GM10248 (cell line): ENCODE measurements around the gene CALHM3.
"Not testable (repeated sequence)": the region's sequence is repeated elsewhere in the genome, so short reads cannot be mapped to it uniquely, and the experiment has no call there.

Experiments used
- CTCF ChIA-PET: fragments of 300-600 bp; sonication (Branson Sonifier 250); formaldehyde crosslinking; extraction: SDS; loops from one replicate; lab custom pipeline; 2021; ENCODE audit warnings: antibody characterized with exemption; lab: Yijun Ruan, JAX
- POLR2A ChIA-PET: fragments of 350-650 bp; sonication (Branson Sonifier 250); formaldehyde crosslinking; extraction: SDS; loops from one replicate; lab custom pipeline; 2020; ENCODE audit warnings: antibody characterized with exemption; lab: Yijun Ruan, JAX
- DNase-seq: peaks from one replicate; pipeline ENCODE4 v3.0.0; 2012; ENCODE audit errors: extremely low spot score
- TF ChIP-seq, protein P1 (sequence below): IDR thresholded peaks from 2 replicates; pipeline ENCODE4 v1.5.1; 2012; ENCODE audit warnings: mild to moderate bottlenecking, low read depth; ENCODE audit errors: extremely low read depth, missing control alignments, control extremely low read depth

Gene CALHM3

DNA sequence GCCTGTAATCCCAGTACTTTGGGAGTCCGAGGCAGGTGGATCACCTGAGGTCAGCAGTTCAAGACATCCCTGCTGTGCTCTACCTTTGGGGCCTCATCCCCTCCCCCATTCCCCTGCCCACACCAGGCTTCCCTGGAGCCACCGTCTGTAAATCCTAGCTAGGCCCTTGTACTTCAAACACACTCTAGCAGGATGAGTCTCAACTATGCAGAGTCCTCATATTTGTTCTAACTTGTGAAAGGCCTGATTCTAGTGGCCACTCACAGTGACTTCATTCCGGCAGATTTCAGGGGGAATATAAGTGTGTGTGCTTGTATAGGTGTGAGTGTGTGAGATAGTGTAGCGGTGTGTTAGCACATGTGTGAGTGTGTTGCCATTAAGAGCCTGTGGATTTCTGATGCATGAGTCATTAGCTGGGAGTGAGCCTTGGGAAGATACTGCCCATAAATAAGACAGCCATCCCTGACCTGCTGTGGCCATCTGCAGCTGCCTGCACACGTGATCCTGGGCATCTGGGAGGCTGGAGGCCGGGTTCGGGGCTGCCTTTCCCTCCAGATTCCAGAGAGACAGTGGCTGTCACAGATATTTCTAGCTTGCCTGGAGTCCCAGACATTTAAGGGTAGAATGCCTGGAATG lies 12.8 kb upstream of the CALHM3 start:
- TF ChIP-seq, protein P1, sequence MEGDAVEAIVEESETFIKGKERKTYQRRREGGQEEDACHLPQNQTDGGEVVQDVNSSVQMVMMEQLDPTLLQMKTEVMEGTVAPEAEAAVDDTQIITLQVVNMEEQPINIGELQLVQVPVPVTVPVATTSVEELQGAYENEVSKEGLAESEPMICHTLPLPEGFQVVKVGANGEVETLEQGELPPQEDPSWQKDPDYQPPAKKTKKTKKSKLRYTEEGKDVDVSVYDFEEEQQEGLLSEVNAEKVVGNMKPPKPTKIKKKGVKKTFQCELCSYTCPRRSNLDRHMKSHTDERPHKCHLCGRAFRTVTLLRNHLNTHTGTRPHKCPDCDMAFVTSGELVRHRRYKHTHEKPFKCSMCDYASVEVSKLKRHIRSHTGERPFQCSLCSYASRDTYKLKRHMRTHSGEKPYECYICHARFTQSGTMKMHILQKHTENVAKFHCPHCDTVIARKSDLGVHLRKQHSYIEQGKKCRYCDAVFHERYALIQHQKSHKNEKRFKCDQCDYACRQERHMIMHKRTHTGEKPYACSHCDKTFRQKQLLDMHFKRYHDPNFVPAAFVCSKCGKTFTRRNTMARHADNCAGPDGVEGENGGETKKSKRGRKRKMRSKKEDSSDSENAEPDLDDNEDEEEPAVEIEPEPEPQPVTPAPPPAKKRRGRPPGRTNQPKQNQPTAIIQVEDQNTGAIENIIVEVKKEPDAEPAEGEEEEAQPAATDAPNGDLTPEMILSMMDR, result no peak
- ChIA-PET CTCF (interaction anchor here (0.8 to 7.9 kb wide), 14 partner anchors 7 to 574 kb away, joined by 3 to 69 read pairs (median 3); partner anchors contain the start of genes ATP5MK and CNNM2), POLR2A (no interaction called here)
- DNase-seq, result no peak

DNA sequence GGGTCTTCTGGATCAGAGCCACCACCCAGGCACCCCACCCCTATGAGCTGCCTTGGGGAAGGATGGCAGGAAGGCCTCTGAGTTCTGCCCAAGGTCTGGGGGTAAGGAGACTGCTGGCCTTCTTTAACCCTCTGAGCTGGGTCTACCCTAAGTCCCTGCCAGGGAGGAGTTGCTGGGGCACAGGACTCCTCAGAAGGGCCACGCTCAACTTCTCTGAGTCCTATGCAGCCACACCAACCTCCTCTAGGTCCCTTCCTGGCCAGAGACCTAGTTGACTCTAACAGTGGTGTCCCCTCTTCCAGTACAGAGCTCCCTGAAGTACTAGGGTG lies 11.9 kb upstream of the CALHM3 start:
- CTCF ChIA-PET, result interaction anchor here (0.9 to 7.9 kb wide), 7 partner anchors 6 to 573 kb away, joined by 3 to 69 read pairs (median 5); partner anchors contain the start of gene CNNM2
- no peak for DNase-seq
- POLR2A ChIA-PET, result interaction anchor here (0.8 kb wide), 1 partner anchor 40 kb away, joined by 4 read pairs; no protein-coding TSS in a partner anchor
- TF ChIP-seq, protein P1, result no peak

DNA sequence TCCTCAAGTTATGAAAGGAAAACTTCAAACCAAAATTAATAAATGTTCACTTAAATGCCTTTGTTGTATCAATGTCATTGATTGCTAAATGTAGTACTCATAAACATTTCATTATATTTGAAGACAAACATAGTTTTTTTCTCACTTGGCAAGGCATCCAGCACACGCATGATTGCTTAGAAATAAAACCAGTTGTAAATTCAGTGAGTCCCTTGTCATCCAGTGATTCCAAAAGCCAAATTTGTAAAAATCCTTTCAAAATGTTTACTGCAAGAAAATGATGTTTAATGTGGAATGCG lies 8.3 kb upstream of the CALHM3 start:
- CTCF ChIA-PET, result interaction anchor here (2.6 to 5.3 kb wide), 3 partner anchors 11 to 75 kb away, joined by 12 to 135 read pairs (median 15); no protein-coding TSS in a partner anchor
- POLR2A ChIA-PET, result no interaction called here
- TF ChIP-seq, protein P1, result no peak
- DNase-seq, result no peak

DNA sequence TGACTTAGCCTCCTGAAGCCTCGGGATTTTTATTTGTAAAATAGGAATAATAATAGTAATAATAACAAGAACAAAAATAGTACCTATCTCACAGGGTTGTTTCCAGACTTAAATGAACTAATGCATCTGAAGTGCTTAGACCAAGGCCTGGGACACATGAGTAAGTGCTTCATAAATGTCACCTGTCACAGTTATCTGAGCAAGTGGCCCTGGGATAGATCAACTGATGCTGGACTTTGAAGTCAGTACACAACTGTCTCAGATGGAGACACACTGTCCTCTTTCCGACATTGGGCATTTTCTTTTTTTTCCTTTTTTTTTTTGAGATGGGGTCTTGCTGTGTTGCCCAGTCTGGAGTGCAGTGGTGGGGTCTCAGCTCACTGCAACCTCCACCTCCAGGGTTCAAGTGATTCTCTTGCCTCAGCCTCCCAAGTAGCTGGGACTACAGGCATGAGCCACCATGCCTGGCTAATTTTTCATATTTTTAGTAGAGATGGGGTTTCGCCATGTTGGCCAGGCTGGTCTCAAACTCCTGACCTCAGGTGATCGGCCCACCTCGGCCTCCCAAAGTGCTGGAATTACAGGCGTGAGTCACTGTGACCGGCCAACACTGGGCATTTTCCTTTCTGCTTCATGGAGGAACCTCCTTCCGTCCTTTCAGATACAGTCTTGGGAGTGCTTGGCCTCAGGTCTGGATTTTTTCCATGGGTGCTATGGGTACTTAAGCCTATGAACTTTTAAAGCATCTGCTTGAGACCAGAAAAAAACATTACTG lies 7.8 kb upstream of the CALHM3 start:
- POLR2A ChIA-PET, DNase-seq: not testable (repeated sequence)
- CTCF ChIA-PET, result interaction anchor here (0.8 to 5.3 kb wide), 15 partner anchors 7 to 569 kb away, joined by 3 to 135 read pairs (median 9); partner anchors contain the start of genes CNNM2 and NEURL1

DNA sequence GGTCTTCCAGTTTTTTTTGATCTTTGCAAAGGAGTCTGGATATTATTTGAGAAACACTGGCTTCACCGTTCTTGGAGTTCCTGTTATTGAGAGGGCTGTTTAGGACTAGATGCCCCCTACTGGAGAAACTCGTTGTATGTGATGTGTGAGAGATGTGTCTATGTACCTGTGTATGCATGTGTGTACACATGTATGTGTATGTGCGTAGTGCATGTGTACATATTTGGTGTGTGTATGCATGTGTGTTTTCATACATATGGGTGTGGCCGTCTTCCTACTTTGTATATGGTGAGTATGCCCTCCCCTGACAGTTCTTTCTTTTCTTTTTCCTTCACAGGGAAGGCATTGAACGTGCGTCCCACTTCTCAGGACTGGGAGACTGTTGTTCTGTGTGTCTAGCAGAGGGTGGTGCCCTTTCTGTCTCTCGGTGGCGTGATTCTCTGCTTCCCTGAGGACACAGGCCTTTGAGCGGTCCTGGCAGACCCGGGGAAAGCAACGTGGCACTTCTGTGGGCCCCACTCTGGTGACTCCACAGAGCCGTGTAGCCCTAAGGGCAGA lies 3.0 kb upstream of the CALHM3 start:
- DNase-seq, result peak; percentile 74
- TF ChIP-seq, protein P1, result peak; percentile 59
- POLR2A ChIA-PET, result no interaction called here
- CTCF ChIA-PET, result interaction anchor here (0.9 to 8.4 kb wide), 6 partner anchors 12 to 75 kb away, joined by 3 to 135 read pairs (median 24); partner anchors contain the start of genes CALHM2 and NEURL1

DNA sequence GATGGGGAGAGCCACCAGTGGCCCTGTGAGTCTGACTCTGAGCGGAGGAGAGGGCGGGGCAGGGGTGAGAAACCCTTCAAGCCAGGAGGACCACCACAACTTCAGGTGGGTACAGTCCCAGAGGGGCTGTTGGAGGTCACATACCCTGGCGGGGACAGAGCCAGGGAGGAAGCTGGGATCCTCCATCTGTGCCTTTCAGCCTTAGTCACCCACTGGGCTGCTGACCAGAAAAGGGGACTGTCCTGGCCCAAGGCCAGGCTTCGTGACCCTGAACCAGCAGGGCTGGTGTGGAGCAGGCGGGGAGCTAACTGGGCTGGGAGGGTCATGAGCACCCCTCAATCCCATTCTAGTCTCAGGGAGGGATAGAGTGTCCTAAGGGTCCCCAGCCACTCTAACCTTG lies 1.5 kb upstream of the CALHM3 start:
- ChIA-PET CTCF (interaction anchor here (0.9 to 8.4 kb wide), 12 partner anchors 8 to 120 kb away, joined by 3 to 95 read pairs (median 4); no protein-coding TSS in a partner anchor), POLR2A (no interaction called here)
- DNase-seq, result no peak

More for the DNA sequence above, 1.5 kb upstream of the CALHM3 start:
- TF ChIP-seq, protein P1, result no peak
